Psoas muscle (tissue), 8 donors: ENCODE results near the gene ZBTB16. TPM values are rescaled to one million over a fixed set of nuclear protein-coding genes. Genes with fewer than 3 reads are reported as not detected.

ENCODE experiments used
- ATAC-seq, 4 donors: fragments of 200-7000 bp; cut with Tn5 transposase; one replicate each; pipeline ENCODE4 v1.9.1; 2020; ENCODE audit warnings: moderate library complexity in 3 of 4, mild to moderate bottlenecking in 2 of 4
- DNase-seq, 2 donors: peaks; one replicate each; pipeline ENCODE4 v3.0.0-alpha.2; 2020
- H3K27ac ChIP-seq: fragments of 200-600 bp; one replicate; pipeline ENCODE4 v1.8.0; 2022
- H3K27me3 ChIP-seq, 3 donors: fragments of 200-600 bp in 1 of 3; one replicate each; pipeline versions ENCODE4 v1.6.1 to v1.8.0; 2013 to 2022; ENCODE audit warnings: low read length in 2 of 3, mild to moderate bottlenecking in 2 of 3, moderate library complexity in 1 of 3; ENCODE audit not compliant: insufficient read depth in 3 of 3
- H3K36me3 ChIP-seq, 2 donors: fragments of 200-600 bp in 1 of 2; one replicate each; pipeline versions ENCODE4 v1.6.1 to v1.8.0; 2013 to 2022; ENCODE audit warnings: low read depth in 1 of 2, mild to moderate bottlenecking in 1 of 2, moderate library complexity in 1 of 2; ENCODE audit not compliant: insufficient read depth in 1 of 2
- H3K4me1 ChIP-seq: fragments of 200-600 bp; one replicate; pipeline ENCODE4 v1.8.0; 2022
- H3K4me3 ChIP-seq: fragments of 200-600 bp; one replicate; pipeline ENCODE4 v1.8.0; 2022; ENCODE audit warnings: mild to moderate bottlenecking
- H3K9me3 ChIP-seq: fragments of 200-600 bp; one replicate; pipeline ENCODE4 v1.8.0; 2022
- WGBS, 3 donors: extraction: QIAGEN DNeasy Blood & Tissue Kit; methylation state at CpG; one replicate each; pipeline versions ENCODE4 v1.1.6 to v1.1.7; 2013; 5-methylcytosine and 5-hydroxymethylcytosine counted together
- intact Hi-C, 2 donors: fragments of 100-400 bp; cut with DNase I; formaldehyde crosslinking; loops; one replicate each; pipeline versions ENCODE4 v1.11.0 to v1.14.2; 2022
- polyA plus RNA-seq, 3 donors: library from polyadenylated mRNA; stranded (reverse); fragments of 200-250 nt; gene quantifications; one replicate each; pipeline ENCODE4 v1.2.3, GENCODE V29; 2013
- total RNA-seq, 4 donors: library from RNA; stranded (reverse); fragmentation: NEBNext Ultra II Directional in 2 of 4; extraction: Animal tissue kit (Norgen Biotek cat#: 25700) in 2 of 4; gene quantifications; one replicate each; pipeline versions ENCODE4 v1.2.1 to v1.2.4, GENCODE V29; 2021 to 2023
- TF ChIP-seq, protein P1 (sequence below): fragments of 200-600 bp; IDR thresholded peaks from one replicate; pipeline ENCODE4 v1.8.0; 2022; ENCODE audit warnings: antibody characterized with exemption
- donor health status: healthy with polysubstance abuse.
- donor health status: DM: no; HTN: no; CAD: no; lungs with moderate emphysema.
- donor health status: Bipolar disorder and iron deficiency.
- donor health status: healthy.
- donor health status: DM: yes; HTN: yes; CAD: no.
- donor health status: DM: no; HTN: no; CAD: no.
- donor health status: DM: no; HTN: no; CAD: no.
- donor health status: DM: yes; HTN: yes; CAD: no.

Gene ZBTB16
- total and polyA plus RNA-seq, 7 donors = 11.7 to 299 (median 89.8) TPM

- no peaks in the 10 kb centered on the region for H3K9me3 ChIP-seq
- H3K27me3 ChIP-seq = no peaks in the 10 kb centered on the region
- DNase-seq (peak in 1 of 2 donors; percentile 87), ATAC-seq (peak in 3 of 4 donors; percentile 14 to 31 (median 20))
- H3K27ac ChIP-seq = peak overlapping the region; percentile 99
- TF ChIP-seq, protein P1, sequence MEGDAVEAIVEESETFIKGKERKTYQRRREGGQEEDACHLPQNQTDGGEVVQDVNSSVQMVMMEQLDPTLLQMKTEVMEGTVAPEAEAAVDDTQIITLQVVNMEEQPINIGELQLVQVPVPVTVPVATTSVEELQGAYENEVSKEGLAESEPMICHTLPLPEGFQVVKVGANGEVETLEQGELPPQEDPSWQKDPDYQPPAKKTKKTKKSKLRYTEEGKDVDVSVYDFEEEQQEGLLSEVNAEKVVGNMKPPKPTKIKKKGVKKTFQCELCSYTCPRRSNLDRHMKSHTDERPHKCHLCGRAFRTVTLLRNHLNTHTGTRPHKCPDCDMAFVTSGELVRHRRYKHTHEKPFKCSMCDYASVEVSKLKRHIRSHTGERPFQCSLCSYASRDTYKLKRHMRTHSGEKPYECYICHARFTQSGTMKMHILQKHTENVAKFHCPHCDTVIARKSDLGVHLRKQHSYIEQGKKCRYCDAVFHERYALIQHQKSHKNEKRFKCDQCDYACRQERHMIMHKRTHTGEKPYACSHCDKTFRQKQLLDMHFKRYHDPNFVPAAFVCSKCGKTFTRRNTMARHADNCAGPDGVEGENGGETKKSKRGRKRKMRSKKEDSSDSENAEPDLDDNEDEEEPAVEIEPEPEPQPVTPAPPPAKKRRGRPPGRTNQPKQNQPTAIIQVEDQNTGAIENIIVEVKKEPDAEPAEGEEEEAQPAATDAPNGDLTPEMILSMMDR = no peak
- 7% methylated on average over 7 of the region's 7 CpGs for WGBS, 3 donors
- intact Hi-C loops = loop anchor here in 1 of 2 donors (5.0 kb wide), 1 partner anchor 34 kb away; no protein-coding TSS in a partner anchor
- H3K36me3 ChIP-seq = no peaks in the 10 kb centered on the region
- peak overlapping the region; percentile 62 for H3K4me3 ChIP-seq
- peaks cover 89% of the 10 kb centered on the region for H3K4me1 ChIP-seq
Observed at GRCh38 chr11:114163229-114163631, 103.7 kb downstream of the ZBTB16 start.

GRCh38 chr11:114163830-114164401 is 104.4 kb downstream of the ZBTB16 start:
- ATAC-seq = peak in 2 of 4 donors; percentile 3 to 8
- intact Hi-C loops = loop anchor here in 1 of 2 donors (5.0 kb wide), 1 partner anchor 33 kb away; no protein-coding TSS in a partner anchor
- no peaks in the 10 kb centered on the region for H3K9me3 ChIP-seq
- H3K4me1 ChIP-seq = peaks cover 89% of the 10 kb centered on the region
- TF ChIP-seq, protein P1 = no peak
- no peaks in the 10 kb centered on the region for H3K27me3 ChIP-seq
- peak overlapping the region; percentile 99 for H3K27ac ChIP-seq
- WGBS, 3 donors = 1 to 11% (median 6%) methylated on average over 9 of the region's 9 CpGs
- no peaks in the 10 kb centered on the region for H3K36me3 ChIP-seq
- peak in 1 of 2 donors; percentile 79 for DNase-seq
- H3K4me3 ChIP-seq = peak overlapping the region; percentile 62

GRCh38 chr11:114164546-114164945 is 105.0 kb downstream of the ZBTB16 start:
- H3K27me3 ChIP-seq = no peaks in the 10 kb centered on the region
- 50 to 78% (median 56%) methylated on average over 9 of the region's 9 CpGs for WGBS, 3 donors
- H3K4me3 ChIP-seq = peak overlapping the region; percentile 62
- H3K36me3 ChIP-seq = no peaks in the 10 kb centered on the region
- no peak for ATAC-seq
- TF ChIP-seq, protein P1 = no peak
- DNase-seq = peak in 1 of 2 donors; percentile 54
- H3K4me1 ChIP-seq = peaks cover 89% of the 10 kb centered on the region
- intact Hi-C loops = loop anchor here in 1 of 2 donors (5.0 kb wide), 1 partner anchor 33 kb away; no protein-coding TSS in a partner anchor
- peak overlapping the region; percentile 99 for H3K27ac ChIP-seq
- H3K9me3 ChIP-seq = no peaks in the 10 kb centered on the region

DNA sequence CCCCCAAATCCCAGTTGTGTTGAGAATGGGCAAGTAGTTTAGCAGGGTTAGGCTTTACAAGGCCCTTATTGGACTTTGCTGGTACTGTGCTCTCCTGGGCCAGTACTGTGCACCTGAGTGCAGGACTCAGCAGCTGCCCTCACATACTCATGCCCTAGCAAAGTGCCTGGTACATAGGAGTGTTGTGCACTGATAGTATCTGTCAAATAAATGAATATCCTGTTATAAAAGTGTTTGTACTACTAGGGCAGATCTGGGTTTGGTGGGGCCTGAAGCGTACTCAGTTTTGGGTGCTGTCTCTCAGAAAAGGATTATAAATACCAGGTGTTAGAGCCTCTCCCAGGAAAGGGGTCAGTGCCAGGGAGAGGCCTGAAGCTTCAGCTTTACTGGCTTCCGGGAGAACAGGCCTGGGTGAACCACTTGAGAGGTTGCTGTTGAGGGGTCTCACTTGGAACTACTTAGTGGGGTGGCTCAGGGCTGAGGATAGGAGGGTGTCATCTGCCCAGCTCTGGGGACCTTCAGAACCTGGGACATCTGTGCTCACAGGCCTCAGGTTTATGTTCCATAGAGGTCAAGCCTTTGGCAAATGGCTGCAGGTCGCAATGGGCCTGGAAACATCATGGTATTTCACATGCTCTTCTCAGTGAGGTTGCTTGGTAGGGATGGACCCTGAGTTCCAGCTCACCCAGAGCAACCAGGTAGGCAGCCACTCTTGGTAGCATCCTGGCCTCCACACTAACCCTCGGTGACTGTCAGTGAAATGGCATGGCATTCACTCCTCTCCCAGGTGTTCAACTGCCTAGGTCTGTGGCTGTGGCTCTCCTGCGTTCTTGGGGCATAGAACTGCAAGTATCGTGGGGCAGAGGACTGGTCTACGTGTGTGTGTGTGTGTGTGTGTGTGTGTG is 106.1 kb downstream of the ZBTB16 start:
- peak in 1 of 2 donors; percentile 48 for DNase-seq
- H3K9me3 ChIP-seq = no peaks in the 10 kb centered on the region
- intact Hi-C loops = no loop called here
- TF ChIP-seq, protein P1 = no peak
- peak overlapping the region; percentile 99 for H3K27ac ChIP-seq
- peaks cover 91% of the 10 kb centered on the region for H3K4me1 ChIP-seq
- no peaks in the 10 kb centered on the region for H3K36me3 ChIP-seq
- ATAC-seq = no peak
- H3K27me3 ChIP-seq = no peaks in the 10 kb centered on the region
- peak overlapping the region; percentile 62 for H3K4me3 ChIP-seq
- 51 to 78% (median 58%) methylated on average over 7 of the region's 7 CpGs for WGBS, 3 donors
